Measurements from ENCODE around the gene COL1A1. TPM values are rescaled to one million over a fixed set of nuclear protein-coding genes. Genes with fewer than 3 reads are reported as not detected.

COL1A1 gene
- total RNA-seq, 1 donor from 2014 or later: 10.1 TPM

- DNase-seq: no peak
- no peak for TF ChIP-seq CTCF (IDR thresholded peaks at IDR 0.05; ENCODE audit: partially characterized antibody, unreplicated experiment)
- Mint-ChIP-seq H3K4me3 (ENCODE audit: unreplicated experiment) (no peak overlapping the region), H3K4me1 (ENCODE audit: low read depth, unreplicated experiment) (peaks cover 31% of the 10 kb centered on the region), H3K27me3 (ENCODE audit: unreplicated experiment) (peaks cover 7% of the 10 kb centered on the region), H3K9me3 (ENCODE audit: unreplicated experiment) (peaks cover 7% of the 10 kb centered on the region), H3K27ac (ENCODE audit: unreplicated experiment) (no peak overlapping the region), H3K36me3 (ENCODE audit: unreplicated experiment) (no peaks in the 10 kb centered on the region)
Observed at GRCh38 chr17:50180620-50181019, 20.8 kb downstream of the COL1A1 start.

GRCh38 chr17:50180111-50180510, 21.3 kb downstream of the COL1A1 start:
- no peak for TF ChIP-seq CTCF (IDR thresholded peaks at IDR 0.05; ENCODE audit: partially characterized antibody, unreplicated experiment)
- DNase-seq: no peak
- Mint-ChIP-seq H3K27me3 (ENCODE audit: unreplicated experiment) (peaks cover 8% of the 10 kb centered on the region), H3K9me3 (ENCODE audit: unreplicated experiment) (peaks cover 7% of the 10 kb centered on the region), H3K4me3 (ENCODE audit: unreplicated experiment) (no peak overlapping the region), H3K36me3 (ENCODE audit: unreplicated experiment) (no peaks in the 10 kb centered on the region), H3K4me1 (ENCODE audit: low read depth, unreplicated experiment) (peaks cover 31% of the 10 kb centered on the region), H3K27ac (ENCODE audit: unreplicated experiment) (no peak overlapping the region)

- DNase-seq: peak; percentile 73
- no peak for TF ChIP-seq CTCF (IDR thresholded peaks at IDR 0.05; ENCODE audit: partially characterized antibody, unreplicated experiment)
- no peaks in the 10 kb centered on the region for H3K36me3 Mint-ChIP-seq (ENCODE audit: unreplicated experiment)
- H3K27ac Mint-ChIP-seq (ENCODE audit: unreplicated experiment): peak overlapping the region; percentile 81
- H3K9me3 Mint-ChIP-seq (ENCODE audit: unreplicated experiment): peaks cover 7% of the 10 kb centered on the region
- H3K4me1 Mint-ChIP-seq (ENCODE audit: low read depth, unreplicated experiment): peaks cover 32% of the 10 kb centered on the region
- peak overlapping the region; percentile 78 for H3K4me3 Mint-ChIP-seq (ENCODE audit: unreplicated experiment)
- peaks cover 8% of the 10 kb centered on the region for H3K27me3 Mint-ChIP-seq (ENCODE audit: unreplicated experiment)
Observed at GRCh38 chr17:50177983-50178834, 23.2 kb downstream of the COL1A1 start.

GRCh38 chr17:50177476-50177875, 24.0 kb downstream of the COL1A1 start:
- Mint-ChIP-seq H3K4me1 (ENCODE audit: low read depth, unreplicated experiment) (peaks cover 35% of the 10 kb centered on the region), H3K9me3 (ENCODE audit: unreplicated experiment) (peaks cover 8% of the 10 kb centered on the region), H3K36me3 (ENCODE audit: unreplicated experiment) (no peaks in the 10 kb centered on the region), H3K27me3 (ENCODE audit: unreplicated experiment) (peaks cover 8% of the 10 kb centered on the region), H3K4me3 (ENCODE audit: unreplicated experiment) (no peak overlapping the region), H3K27ac (ENCODE audit: unreplicated experiment) (no peak overlapping the region)
- DNase-seq: no peak
- no peak for TF ChIP-seq CTCF (IDR thresholded peaks at IDR 0.05; ENCODE audit: partially characterized antibody, unreplicated experiment)
